Non-pigmented ciliary epithelial cell (primary cell): ENCODE data around the gene CCL22.
"Not testable (repeated sequence)": the region's sequence is repeated elsewhere in the genome, so short reads cannot be mapped to it uniquely, and the experiment has no call there.

Experiments used
- DNase-seq: peaks from one replicate; pipeline ENCODE4 v3.0.0-alpha.2; 2010; ENCODE audit warnings: low read depth

The CCL22 gene

DNA sequence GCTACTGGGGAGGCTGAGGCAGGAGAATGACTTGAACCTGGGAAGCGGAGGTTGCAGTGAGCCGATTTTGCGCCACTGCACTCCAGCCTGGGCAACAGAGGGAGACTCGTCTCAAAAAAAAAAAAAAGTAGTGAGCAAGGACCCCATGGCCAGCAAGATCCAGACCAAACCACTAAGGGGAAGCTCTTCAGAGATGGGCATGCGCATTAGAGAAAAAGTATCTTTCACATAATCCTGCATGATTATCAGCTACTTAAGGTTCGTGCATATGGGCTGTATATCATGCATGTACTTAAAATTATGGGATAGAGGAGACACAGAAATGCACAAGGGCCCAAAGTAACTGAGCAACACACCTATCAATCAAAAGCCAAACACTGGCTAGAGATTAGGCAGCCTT is 10.7 kb upstream of the CCL22 start:
- no peak for DNase-seq

DNA sequence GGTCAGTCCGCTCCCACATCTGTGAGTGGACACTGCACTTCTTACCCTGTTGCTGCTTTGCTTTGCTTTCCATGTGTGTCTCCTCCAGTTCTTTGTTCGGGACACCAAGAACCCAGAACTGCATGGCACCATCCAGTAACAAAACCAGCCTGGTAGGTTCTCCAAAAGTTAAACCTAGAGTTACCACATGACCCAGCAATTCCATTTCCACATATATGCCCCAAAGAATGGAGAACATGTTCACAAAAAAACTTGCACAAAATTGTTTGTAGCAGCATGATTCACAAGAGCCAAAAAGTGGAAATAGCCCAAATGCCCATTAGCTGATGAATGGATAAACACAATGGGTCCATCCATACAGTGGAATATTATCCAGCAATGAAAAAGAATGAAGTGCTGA is 10.3 kb upstream of the CCL22 start:
- DNase-seq, result no peak

DNA sequence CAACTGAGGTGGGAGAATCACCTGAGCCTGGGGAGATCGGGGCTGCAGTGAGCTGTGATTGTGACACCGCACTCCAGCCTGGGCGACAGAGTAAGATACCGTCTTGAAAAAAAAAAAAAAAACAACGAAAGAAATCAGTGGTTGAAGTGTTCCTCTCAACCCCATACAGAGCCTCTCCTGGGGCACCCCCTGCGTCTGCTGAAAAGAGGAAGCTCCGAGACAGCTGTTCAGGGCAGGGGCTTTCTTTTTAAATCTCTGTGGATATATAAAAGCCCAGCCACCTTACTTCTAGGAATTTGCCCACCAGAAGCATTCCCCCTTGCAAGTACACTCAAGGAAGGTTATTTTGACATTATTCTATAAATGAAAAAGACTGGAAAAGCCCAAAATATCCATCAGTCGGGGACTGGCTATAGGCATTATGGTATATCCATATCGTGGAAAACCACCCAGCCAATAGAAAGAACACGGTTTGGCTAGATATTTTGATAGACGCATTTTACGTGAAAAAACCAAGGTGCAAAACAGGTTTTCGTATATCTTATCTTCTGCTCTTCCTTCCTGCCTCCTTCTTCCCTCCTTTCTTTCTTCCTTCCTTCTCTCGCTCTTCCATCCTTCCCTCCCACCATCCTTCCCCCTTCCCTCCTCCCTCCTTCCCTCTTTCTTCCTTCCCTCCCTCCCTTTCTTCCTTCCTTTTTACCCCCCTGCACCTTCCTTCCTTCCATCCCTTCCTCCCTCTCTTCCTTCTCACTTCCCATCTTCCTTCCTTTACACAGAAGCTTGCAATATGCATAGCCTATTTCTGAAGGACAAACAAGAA is 9.2 kb upstream of the CCL22 start:
- DNase-seq, result no peak

DNA sequence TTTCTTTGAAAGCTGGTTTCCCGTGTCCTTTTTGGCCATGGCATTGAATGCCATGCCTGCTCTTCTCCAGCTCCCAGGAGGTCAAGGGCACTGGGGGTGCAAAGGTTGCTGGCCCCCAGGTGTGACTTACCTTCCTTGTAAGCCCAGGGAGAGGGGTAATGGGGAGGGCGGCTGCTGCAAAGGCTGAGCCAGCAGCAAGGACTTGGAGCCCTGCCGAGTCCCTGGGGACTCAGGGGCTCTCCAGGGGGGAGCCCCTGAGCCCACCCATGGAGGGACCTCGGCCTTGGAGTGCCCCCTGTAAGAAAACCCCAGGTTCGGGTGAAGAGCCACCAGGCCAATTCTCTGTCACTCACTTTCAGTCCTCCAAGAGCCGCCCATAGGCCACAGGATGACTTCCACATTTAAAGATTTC is 5.9 kb upstream of the CCL22 start:
- no peak for DNase-seq

DNA sequence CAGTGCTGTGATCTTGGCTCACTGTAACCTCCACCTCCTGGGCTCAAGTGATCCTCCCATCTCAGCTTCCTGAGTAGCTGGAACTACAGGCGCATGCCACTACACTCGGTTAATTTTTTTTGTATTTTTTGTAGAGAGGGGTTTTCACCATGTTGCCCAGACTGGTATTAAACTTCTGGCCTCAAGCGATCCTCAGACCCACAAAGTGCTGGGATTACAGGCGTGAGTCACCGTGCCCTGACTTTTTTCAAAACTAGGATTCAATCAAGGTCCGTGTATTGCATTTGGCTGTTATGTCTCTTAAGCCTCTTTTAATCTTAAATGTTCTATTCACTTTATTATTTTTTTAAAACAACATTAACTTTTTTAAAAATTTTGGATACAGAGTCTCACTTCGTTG is 4.3 kb upstream of the CCL22 start:
- DNase-seq, result no peak

DNA sequence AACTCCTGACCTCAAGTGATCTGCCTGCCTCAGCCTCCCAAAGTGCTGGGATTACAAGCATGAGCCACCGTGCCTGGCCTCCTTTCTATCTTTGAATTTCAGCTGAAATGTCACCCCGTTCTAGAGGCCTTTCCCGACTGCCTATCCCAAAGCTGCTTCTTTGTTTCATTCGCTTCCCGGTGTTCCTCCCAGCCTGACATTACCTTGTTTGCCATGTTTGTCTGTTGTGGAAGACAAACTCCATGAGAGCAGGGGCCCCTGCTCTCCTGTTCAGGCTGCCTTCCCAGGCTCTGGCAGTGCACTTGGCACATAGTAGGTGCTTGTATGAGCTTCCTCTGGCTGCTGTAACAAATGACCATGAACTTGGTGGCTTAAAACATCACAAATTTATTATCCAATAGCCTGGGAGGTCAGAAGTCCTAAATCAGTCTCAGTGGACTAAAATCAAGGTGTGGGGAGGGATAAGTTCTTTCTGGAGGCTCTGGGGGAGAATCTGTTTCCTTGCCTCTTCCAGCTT is 2.6 kb upstream of the CCL22 start:
- DNase-seq, result no peak

DNA sequence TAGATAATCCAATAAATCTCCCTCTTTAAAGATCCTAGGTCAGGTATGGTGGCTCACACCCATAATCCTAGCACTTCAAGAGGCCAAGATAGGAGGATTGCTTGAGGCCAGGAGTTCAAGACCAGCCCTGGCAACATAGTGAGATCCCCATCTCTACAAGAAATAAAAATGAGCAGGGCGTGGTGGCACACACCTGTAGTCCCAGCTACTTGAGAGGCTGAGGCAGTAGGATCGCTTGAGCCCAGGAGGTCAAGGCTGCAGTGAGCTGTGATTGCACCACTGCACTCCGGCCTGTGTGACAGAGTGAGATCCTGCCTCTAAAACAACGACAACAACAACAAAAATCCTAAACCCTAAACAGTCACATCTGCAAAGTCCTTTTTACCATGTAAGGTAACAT is 2.0 kb upstream of the CCL22 start:
- no peak for DNase-seq

DNA sequence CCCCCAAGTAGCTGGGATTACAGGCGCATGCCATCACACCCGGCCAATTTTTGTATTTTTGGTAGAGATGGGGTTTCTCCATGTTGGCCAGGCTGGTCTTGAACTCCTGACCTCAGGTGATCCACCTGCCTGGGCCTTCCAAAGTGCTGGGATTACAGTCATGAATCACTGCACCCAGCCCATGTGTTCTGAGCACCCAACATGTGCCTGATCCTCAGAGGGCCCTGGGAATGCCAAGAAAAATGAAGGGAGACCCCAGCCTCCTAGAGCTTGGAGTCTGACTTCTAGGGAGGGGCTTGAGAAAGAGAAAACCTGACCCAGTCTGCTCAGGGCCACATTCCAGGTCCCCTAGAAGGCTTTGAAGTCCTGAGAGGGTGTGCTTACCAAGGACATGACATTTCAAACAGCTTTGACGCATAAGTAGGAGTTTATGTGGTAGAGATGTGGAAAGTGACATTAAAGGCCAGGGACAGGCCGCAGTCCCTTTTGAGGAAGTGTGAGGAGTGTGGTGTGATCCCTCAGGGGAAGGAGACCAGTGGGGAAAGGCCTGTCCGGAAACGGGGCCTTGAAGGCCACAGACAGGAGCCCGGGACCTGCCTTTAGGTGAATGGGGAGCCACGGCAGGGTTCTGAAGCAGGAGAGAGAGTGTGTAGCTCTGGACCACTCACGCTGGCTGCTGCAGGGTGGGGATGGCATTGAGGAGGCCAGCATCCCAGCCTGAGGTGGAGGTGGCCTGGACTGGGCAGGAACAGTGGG is 1.1 kb upstream of the CCL22 start:
- no peak for DNase-seq

DNA sequence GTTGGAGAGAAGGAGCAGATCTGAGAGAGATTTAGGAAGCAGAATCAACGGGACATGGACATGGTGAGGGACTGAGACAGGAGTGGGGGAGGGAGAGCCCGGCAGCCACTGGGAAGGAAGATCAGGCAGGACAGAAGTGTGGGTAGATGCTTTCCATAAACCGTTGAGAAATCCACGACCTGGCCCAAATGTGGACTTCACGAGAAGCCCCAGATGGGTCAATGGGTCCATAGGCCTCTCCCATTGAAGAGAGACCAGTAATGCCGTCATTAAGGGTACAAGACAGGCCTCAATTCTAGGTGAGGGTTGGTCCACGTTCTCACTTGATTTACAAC is 530 bp upstream of the CCL22 start:
- DNase-seq, result no peak

DNA sequence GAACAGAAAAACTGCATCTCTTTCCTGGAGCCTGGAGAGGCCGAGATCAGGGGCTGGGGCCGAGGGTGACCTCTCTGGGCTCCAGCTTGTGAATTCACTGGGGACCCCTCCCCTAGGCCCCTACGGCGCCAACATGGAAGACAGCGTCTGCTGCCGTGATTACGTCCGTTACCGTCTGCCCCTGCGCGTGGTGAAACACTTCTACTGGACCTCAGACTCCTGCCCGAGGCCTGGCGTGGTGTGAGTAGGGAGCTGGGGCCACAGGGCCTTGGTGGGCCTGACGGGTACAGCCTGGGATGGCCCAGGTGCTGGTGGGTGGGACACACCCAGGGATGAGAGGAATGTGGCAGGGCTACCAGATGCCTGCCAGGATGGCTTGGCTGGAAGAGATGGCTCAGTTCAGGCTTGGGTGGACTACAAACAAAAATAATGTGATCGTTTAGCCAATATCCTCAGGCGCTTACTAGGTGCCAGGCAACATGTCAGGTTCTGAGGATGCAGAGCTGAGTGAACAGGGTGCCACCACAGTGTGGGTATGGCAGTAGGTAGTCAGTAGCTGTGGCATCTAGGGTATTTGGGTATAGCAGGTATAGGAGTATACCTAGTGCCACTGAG is 1.8 kb downstream of the CCL22 start:
- no peak for DNase-seq

DNA sequence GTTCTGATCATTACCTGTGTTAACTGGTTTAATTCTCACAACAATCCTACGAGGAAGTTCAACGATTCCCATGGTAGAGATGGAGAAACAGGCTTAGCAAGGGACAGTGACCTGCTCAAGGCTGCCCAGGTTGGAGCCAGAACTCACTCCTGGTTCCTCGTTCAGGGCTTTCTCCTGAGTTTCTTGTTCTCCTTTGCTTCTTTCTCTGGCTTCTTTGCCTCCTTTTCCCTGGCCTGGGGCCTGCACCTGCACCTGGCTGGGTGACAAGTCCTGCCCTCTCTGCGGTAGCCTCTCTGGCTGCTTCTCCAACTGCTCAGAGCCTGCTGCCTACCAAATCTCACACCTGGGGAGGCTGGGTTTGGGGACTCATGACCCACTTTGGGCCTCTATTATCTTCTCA is 2.8 kb downstream of the CCL22 start:
- DNase-seq, result no peak

DNA sequence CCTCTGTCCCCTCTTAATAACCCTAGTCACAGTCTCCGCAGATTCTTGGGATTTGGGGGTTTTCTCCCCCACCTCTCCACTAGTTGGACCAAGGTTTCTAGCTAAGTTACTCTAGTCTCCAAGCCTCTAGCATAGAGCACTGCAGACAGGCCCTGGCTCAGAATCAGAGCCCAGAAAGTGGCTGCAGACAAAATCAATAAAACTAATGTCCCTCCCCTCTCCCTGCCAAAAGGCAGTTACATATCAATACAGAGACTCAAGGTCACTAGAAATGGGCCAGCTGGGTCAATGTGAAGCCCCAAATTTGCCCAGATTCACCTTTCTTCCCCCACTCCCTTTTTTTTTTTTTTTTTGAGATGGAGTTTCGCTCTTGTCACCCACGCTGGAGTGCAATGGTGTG is 5.6 kb downstream of the CCL22 start:
- DNase-seq, result no peak

DNA sequence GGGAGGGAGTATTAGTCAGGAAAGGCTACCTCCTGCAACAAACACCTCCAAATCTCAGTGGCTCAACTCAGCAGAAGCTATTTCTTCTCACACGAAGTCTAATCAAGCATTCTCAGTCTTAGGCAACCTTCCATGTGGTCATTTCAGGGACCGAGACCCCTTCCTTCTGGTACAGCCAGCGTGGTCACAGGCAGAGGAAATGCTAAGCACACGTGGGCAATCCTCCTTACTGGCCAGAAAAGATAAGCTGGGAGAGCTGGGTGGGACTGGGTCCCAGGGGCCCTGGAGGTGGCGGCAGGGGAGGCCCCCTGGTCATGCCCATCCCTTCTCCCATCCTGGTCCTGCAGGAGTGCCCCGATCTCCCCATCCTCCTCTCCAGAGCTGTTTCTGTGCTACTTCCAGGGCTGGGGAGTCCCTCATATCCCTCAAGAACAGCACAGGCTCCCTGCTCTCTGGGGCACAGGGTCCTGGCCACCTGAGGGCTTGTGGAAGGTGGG is 8.0 kb downstream of the CCL22 start:
- DNase-seq, result no peak

DNA sequence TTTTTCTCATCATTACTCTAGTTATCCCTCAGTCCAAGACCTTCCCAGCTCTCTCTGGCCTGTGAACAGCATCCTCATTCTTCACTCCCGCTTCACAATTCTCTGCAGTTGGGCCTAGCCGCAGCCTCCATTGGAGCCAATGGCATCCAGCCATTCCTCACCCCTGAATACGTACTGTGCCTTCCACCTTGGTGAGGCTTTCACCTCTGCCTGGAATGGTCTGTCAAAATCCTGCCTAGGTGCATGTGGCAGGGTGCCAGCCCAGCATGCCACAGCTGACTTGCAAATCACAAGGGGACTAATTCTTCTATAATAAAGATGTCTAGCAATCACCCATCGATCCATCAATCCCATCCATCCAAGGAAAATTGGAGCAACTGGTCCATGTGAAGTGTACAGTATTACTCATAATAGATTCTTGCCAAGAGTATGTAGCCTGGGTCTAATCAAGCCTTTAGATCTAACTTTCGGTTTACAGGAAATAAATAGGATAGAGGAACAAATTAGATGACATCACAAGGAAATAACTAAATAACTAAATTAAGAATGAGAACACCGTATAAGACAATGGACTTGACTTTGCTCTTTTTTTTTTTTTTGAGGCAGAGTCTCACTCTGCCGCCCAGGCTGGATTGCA is 8.7 kb downstream of the CCL22 start:
- DNase-seq, result no peak

DNA sequence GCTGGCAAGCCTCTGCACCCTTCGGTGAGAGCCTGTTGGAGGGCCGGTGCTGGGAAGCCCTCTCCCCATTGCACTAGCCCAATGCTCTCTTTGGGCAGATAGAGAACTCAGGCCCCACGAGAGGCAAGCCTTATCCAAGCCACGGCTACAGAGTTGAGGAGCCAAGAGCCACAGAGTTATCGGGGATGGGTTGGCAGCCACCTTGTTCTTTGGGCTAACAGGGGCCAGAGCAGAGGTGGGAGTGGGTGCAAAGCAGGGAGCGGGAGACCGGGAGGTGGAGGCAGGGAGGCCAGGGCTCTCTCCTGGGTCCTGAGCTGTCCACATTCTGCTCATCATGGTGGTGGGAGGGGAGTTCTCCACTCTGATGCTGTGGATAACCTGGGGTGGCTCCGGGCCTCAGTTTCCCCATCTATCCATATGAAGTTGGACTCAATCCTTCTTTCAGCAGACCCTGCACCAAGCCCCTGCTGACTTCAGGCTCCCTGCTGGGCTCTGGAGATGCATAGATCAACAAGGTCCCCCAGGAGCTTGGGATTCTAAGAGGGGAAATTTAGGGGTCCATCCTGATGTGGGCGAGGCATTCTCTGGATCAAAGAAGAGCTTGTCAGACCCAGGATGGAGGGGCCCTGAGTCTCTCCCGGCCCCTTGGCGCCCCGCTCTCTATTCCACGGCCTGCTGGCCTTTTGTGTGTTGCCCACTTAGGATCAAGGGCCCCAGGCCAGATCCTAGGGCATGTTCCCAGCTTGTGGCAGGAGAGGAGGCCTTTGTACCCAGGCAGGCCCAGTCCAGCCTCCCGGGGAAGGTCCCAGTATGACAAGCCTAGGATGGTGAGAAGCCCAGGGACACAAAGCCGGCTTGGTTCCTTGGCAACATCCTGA is 13.2 kb downstream of the CCL22 start:
- DNase-seq, result no peak

DNA sequence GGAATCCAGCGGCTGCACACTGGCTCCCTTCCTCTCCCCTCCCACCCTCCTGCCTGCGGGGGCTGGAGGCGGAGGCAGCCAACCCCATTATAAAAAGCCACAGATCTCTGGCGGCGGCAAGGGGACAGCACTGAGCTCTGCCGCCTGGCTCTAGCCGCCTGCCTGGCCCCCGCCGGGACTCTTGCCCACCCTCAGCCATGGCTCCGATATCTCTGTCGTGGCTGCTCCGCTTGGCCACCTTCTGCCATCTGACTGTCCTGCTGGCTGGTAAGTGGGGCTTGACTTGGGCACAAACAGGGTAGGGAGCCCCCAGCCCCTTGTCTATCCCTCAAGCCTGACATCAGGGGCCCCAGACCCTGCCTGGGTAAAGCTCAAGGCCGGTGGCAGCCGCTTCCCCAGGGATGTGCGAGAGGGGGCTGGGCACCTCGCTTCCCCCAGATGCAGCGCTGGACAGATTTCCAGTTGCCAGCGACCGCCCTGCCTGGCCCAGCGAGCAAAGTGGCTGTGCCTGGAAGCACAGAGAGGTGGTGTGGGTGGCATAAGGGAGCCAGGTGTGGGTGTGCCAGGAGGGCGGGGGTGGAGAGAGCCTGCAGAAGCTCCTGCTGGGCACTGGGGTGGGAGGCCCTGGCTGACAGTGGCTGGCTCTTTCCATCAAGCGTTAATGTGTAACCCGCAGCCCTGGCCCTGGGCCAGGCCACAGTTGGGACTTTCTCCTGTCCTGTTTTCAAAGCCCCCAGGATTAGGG is 14.0 kb downstream of the CCL22 start, which contains the start of gene CX3CL1:
Gene CX3CL1, plus strand, starts transcription at position 119 of the 745 bp plus-strand sequence. Its CDS starts 79 bp downstream, at position 198.
- no peak for DNase-seq

DNA sequence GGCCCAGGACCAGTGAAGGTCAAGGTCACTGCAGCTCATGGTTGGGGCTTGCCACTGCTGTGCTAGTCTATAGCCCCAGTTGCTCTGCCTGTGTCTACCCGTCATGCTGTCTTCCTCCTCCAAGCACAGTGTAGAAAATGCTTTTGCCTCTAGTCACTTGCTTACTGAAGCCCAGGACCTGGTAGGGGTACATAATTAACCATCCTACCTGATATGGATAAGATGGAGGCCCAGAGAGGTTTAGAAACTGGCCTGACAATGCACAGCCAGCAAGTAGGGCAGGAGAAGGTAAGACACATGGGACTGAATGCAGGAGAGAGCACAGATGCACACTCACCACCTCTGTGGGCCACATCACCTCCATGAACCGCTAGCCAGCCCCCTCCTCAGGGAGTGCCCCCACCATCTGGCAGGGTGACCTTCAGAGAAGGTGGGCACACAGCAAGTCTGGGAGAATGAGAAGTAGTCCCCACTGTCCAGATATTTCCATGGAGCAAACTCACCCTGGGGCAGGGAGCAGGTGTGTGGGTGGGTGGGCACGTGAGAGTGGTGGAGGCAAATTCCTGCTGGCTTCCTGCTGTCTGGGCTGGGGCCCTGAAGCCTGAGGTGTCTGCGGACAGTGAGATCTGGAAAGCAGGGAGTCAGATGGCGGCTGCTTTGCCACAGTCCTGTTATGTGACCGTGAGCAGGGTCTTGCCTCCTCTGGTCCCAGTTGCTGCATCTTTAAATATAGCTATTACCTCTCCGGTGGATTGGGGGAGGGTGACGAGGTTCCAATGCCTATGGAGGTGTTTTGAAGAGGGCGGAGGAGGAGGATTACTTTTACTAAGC is 14.7 kb downstream of the CCL22 start:
- DNase-seq, result no peak

DNA sequence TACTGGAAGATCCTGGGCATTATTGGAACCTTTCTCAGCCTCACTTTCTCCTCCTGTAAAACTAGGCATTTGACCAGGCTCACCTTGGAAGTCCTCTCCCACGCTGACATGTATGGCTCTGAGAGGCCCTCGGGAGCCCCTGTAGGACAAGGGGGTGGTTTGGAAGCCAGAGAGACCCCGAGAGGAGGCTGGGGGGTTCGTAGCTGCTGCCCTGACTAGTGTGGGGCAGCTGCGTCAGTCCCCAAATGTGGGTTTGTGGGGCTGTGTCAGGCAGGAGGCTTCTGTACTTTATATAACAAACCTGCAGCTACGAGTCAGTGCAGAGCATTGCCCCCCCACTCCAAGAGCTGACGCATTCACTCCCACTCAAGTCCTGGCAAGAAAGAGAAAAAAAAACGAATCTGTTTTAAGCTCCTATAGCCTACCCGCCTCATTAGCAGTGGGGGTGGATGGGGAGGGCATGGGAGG is 15.5 kb downstream of the CCL22 start:
- no peak for DNase-seq

DNA sequence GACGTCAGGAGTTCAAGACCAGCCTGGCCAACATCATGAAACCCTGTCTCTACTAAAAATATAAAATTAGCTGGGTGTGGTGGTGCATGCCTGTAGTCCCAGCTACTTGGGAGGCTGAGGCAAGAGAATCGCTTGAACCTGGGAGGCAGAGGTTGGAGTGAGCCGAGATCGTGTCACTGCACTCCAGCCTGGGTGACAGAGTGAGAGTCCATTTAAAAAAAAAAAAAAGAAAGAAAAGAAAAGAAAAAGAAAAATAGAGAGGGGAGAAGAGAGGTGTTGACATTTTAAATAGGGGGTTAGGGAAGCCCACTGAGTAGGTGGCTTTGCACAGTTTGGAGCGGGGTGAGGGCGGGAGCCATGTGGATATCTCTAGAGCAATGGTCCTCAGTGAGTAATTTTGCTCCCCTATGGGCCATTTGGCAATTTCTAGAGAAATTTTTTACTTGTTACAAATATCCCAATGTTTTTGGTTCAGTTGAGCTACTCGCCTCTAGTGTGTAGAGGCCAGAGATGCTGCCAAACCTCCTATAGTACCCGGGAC is 16.4 kb downstream of the CCL22 start:
- DNase-seq, result not testable (repeated sequence)
